Body of pancreas (tissue), 4 donors: ENCODE results near the gene BACH2.

ENCODE experiments used
- CTCF ChIP-seq, 7 experiments: fragments of 450-650 bp in 4 of 7; fragments of 200-600 bp in 3 of 7; sonication (generic) in 3 of 7; IDR thresholded peaks; one replicate each; pipeline ENCODE4 v1.5.1; 2016 to 2019; ENCODE audit warnings: antibody characterized with exemption in 7 of 7
- POLR2A ChIP-seq, 3 donors: fragments of 450-650 bp; IDR thresholded peaks; one replicate each; pipeline ENCODE4 v1.6.1; 2016; ENCODE audit warnings: antibody characterized with exemption in 3 of 3, mild to moderate bottlenecking in 2 of 3

- TF ChIP-seq CTCF (IDR thresholded peaks at IDR 0.05) (no peak), POLR2A (IDR thresholded peaks at IDR 0.05) (no peak)
Measured at GRCh38 chr6:89955364-89955763, 341.3 kb downstream of the BACH2 start.
